RWPE2 (cell line): ENCODE measurements around the gene PRKG1.
A peak's percentile ranks its signal among the peaks of the same experiment; 100 is the strongest.

Experiments
- ATAC-seq: fragments of 200-7000 bp; cut with Tn5 transposase; 3 replicates; pipeline ENCODE4 v1.9.1; 2021; ENCODE audit warnings: low read depth
- DNase-seq: peaks from one replicate; pipeline ENCODE4 v3.0.0-alpha.2; 2020; ENCODE audit warnings: low spot score
- H3K27ac ChIP-seq: fragments of 450-650 bp; 2 replicates; pipeline ENCODE4 v1.5.1; 2017; ENCODE audit warnings: mild to moderate bottlenecking; ENCODE audit not compliant: poor library complexity, severe bottlenecking
- H3K27me3 ChIP-seq: fragments of 250-450 bp; sonication (Bioruptor Pico); 2 replicates; pipeline ENCODE4 v1.5.1; 2021; ENCODE audit warnings: mild to moderate bottlenecking, moderate library complexity; ENCODE audit not compliant: insufficient read depth, poor library complexity, severe bottlenecking
- H3K36me3 ChIP-seq: fragments of 250-450 bp; sonication (Bioruptor Pico); 2 replicates; pipeline ENCODE4 v1.5.1; 2020; ENCODE audit warnings: low read depth, mild to moderate bottlenecking, moderate library complexity
- H3K4me1 ChIP-seq: fragments of 250-450 bp; sonication (Bioruptor Pico); 2 replicates; pipeline ENCODE4 v1.5.1; 2021; ENCODE audit warnings: mild to moderate bottlenecking, moderate library complexity; ENCODE audit not compliant: insufficient read depth, poor library complexity, severe bottlenecking
- H3K4me3 ChIP-seq: fragments of 250-450 bp; sonication (Bioruptor Pico); 2 replicates; pipeline ENCODE4 v1.5.1; 2021; ENCODE audit warnings: mild to moderate bottlenecking, moderate library complexity; ENCODE audit not compliant: severe bottlenecking
- H3K9me3 ChIP-seq: fragments of 250-450 bp; sonication (Bioruptor Pico); 2 replicates; pipeline ENCODE4 v1.5.1; 2021; ENCODE audit warnings: mild to moderate bottlenecking, moderate library complexity; ENCODE audit not compliant: severe bottlenecking
- CTCF ChIP-seq: fragments of 450-650 bp; IDR thresholded peaks from one replicate; pipeline ENCODE4 v1.5.1; 2017; ENCODE audit warnings: mild to moderate bottlenecking, moderate library complexity; ENCODE audit not compliant: poor library complexity, severe bottlenecking

Gene PRKG1

GRCh38 chr10:51066231-51066630 lies 8.1 kb upstream of the PRKG1 start:
- H3K4me1 ChIP-seq: no peaks in the 10 kb centered on the region
- no peak for TF ChIP-seq CTCF
- peaks cover 7% of the 10 kb centered on the region for H3K27me3 ChIP-seq
- no peak overlapping the region for H3K27ac ChIP-seq
- H3K36me3 ChIP-seq: no peaks in the 10 kb centered on the region
- no peak overlapping the region for H3K4me3 ChIP-seq
- ATAC-seq (no peak), DNase-seq (no peak)
- H3K9me3 ChIP-seq: no peaks in the 10 kb centered on the region

- no peaks in the 10 kb centered on the region for H3K36me3 ChIP-seq
- H3K9me3 ChIP-seq: no peaks in the 10 kb centered on the region
- TF ChIP-seq CTCF: no peak
- ATAC-seq: no peak
- no peak overlapping the region for H3K27ac ChIP-seq
- no peak overlapping the region for H3K4me3 ChIP-seq
- no peaks in the 10 kb centered on the region for H3K4me1 ChIP-seq
- DNase-seq: no peak
- peaks cover 65% of the 10 kb centered on the region for H3K27me3 ChIP-seq
Measured at GRCh38 chr10:51072210-51072609, 2.1 kb upstream of the PRKG1 start.

GRCh38 chr10:51072921-51073434 lies 1.3 kb upstream of the PRKG1 start:
- Histone ChIP-seq H3K36me3 (no peaks in the 10 kb centered on the region), H3K4me3 (no peak overlapping the region), H3K27me3 (peaks cover 72% of the 10 kb centered on the region), H3K9me3 (no peaks in the 10 kb centered on the region), H3K27ac (no peak overlapping the region), H3K4me1 (no peaks in the 10 kb centered on the region)
- DNase-seq (no peak), ATAC-seq (no peak)
- no peak for TF ChIP-seq CTCF

- ATAC-seq (peak; percentile 48), DNase-seq (peak; percentile 40)
- Histone ChIP-seq H3K27me3 (peaks cover 72% of the 10 kb centered on the region), H3K4me1 (no peaks in the 10 kb centered on the region), H3K27ac (no peak overlapping the region), H3K4me3 (peak overlapping the region; percentile 23), H3K36me3 (no peaks in the 10 kb centered on the region), H3K9me3 (no peaks in the 10 kb centered on the region)
- no peak for TF ChIP-seq CTCF
Measured at GRCh38 chr10:51073453-51074237, 642 bp upstream of the PRKG1 start.
